GM12892 (cell line): ENCODE measurements around the gene HIPK4.

Experiments used
- POLR2AphosphoS5 ChIP-seq: IDR thresholded peaks from 2 replicates; pipeline ENCODE4 v1.6.1; 2011; ENCODE audit warnings: low read depth, low read length, control low read depth
- TAF1 ChIP-seq: IDR thresholded peaks from 2 replicates; pipeline ENCODE4 v1.6.1; 2011; ENCODE audit warnings: low read depth, mild to moderate bottlenecking, control low read depth, low read length, borderline replicate concordance

DNA sequence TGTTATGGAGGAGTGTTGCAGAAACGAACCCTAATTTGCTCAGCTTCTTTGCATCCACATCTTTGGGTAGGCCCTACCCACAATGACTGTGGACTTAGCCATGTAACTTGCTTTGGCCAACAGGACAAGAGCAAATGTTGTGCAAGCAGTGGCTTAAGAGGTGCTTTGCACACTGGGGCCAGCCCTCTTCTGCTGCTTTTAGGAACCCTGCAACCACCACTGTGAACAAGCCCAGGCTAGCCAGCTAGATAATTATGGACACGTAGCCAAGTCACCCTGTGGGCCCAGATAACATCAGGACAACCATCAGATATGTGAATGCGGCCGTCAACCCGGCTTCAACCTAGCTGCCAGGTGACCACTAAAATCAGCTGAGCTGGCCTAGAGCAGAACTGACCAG, 58.9 kb downstream of the HIPK4 start:
- TF ChIP-seq TAF1 (no peak), POLR2AphosphoS5 (no peak)
